Measurements from ENCODE around the gene RCAN2.

RCAN2 gene

GRCh38 chr6:46381579-46381978, 109.7 kb downstream of the RCAN2 start:
- no peak overlapping the region for H3K4me3 ChIP-seq (ENCODE audit: low read length)
- DNase-seq (ENCODE audit: low read depth) = no peak
- TF ChIP-seq CTCF (conservative IDR thresholded peaks at IDR 0.05; ENCODE audit: low read length) = no peak

GRCh38 chr6:46381057-46381456, 110.2 kb downstream of the RCAN2 start:
- DNase-seq (ENCODE audit: low read depth) = no peak
- no peak overlapping the region for H3K4me3 ChIP-seq (ENCODE audit: low read length)
- TF ChIP-seq CTCF (conservative IDR thresholded peaks at IDR 0.05; ENCODE audit: low read length) = no peak

GRCh38 chr6:46380152-46380807, 111.0 kb downstream of the RCAN2 start:
- TF ChIP-seq CTCF (conservative IDR thresholded peaks at IDR 0.05; ENCODE audit: low read length) = no peak
- no peak for DNase-seq (ENCODE audit: low read depth)
- no peak overlapping the region for H3K4me3 ChIP-seq (ENCODE audit: low read length)

- H3K4me3 ChIP-seq (ENCODE audit: low read length) = no peak overlapping the region
- TF ChIP-seq CTCF (conservative IDR thresholded peaks at IDR 0.05; ENCODE audit: low read length) = no peak
- DNase-seq (ENCODE audit: low read depth) = no peak
Measured at GRCh38 chr6:46378882-46379416, 112.3 kb downstream of the RCAN2 start.

GRCh38 chr6:46378161-46378881, 112.9 kb downstream of the RCAN2 start:
- no peak overlapping the region for H3K4me3 ChIP-seq (ENCODE audit: low read length)
- no peak for DNase-seq (ENCODE audit: low read depth)
- TF ChIP-seq CTCF (conservative IDR thresholded peaks at IDR 0.05; ENCODE audit: low read length) = no peak

- no peak for TF ChIP-seq CTCF (conservative IDR thresholded peaks at IDR 0.05; ENCODE audit: low read length)
- DNase-seq (ENCODE audit: low read depth) = no peak
- no peak overlapping the region for H3K4me3 ChIP-seq (ENCODE audit: low read length)
Measured at GRCh38 chr6:46377209-46377608, 114.0 kb downstream of the RCAN2 start.

Data from AG10803 (cell line).